GM18861 (cell line): Measurements from ENCODE around the gene STAT3.
"Not testable (repeated sequence)": the region's sequence is repeated elsewhere in the genome, so short reads cannot be mapped to it uniquely, and the experiment has no call there.

Source experiments
- ATAC-seq: cut with Tn5 transposase; IDR thresholded peaks from one replicate; pipeline ENCODE4 v1.9.1; 2021; ENCODE audit not compliant: unreplicated experiment

The STAT3 gene

GRCh38 chr17:42386777-42387657, 1.2 kb downstream of the STAT3 start:
- ATAC-seq = no peak

GRCh38 chr17:42381898-42382297, 6.3 kb downstream of the STAT3 start:
- no peak for ATAC-seq

GRCh38 chr17:42380935-42381334, 7.3 kb downstream of the STAT3 start:
- no peak for ATAC-seq

GRCh38 chr17:42378959-42379594, 9.2 kb downstream of the STAT3 start:
- ATAC-seq = no peak

- ATAC-seq = no peak
These were observed 9.8 kb downstream of the STAT3 start for GRCh38 chr17:42378359-42378958.

GRCh38 chr17:42373896-42374295, 14.3 kb downstream of the STAT3 start:
- no peak for ATAC-seq

GRCh38 chr17:42372142-42372541, 16.1 kb downstream of the STAT3 start:
- no peak for ATAC-seq

GRCh38 chr17:42368797-42369561, 19.3 kb downstream of the STAT3 start:
- not testable (repeated sequence) for ATAC-seq

- not testable (repeated sequence) for ATAC-seq
These were observed 19.9 kb downstream of the STAT3 start for GRCh38 chr17:42368310-42368709.

- not testable (repeated sequence) for ATAC-seq
These were observed 21.8 kb downstream of the STAT3 start for GRCh38 chr17:42366176-42367023.

GRCh38 chr17:42365136-42365535, 23.1 kb downstream of the STAT3 start:
- no peak for ATAC-seq

- no peak for ATAC-seq
These were observed 24.3 kb downstream of the STAT3 start for GRCh38 chr17:42363767-42364585.

- ATAC-seq = no peak
These were observed 25.0 kb downstream of the STAT3 start for GRCh38 chr17:42363231-42363630.

GRCh38 chr17:42362245-42362961, 25.8 kb downstream of the STAT3 start:
- ATAC-seq = no peak

- no peak for ATAC-seq
These were observed 26.5 kb downstream of the STAT3 start for GRCh38 chr17:42361781-42362186.

GRCh38 chr17:42360388-42360787, 27.9 kb downstream of the STAT3 start:
- ATAC-seq = not testable (repeated sequence)

GRCh38 chr17:42359133-42359532, 29.1 kb downstream of the STAT3 start:
- ATAC-seq = no peak

GRCh38 chr17:42358434-42358833, 29.8 kb downstream of the STAT3 start:
- ATAC-seq = no peak
